Common myeloid progenitor, CD34-positive (primary cell): ENCODE data around the gene SKIC2.
"Not testable (repeated sequence)": the region's sequence is repeated elsewhere in the genome, so short reads cannot be mapped to it uniquely, and the experiment has no call there.

Experiments used
- CTCF ChIA-PET: fragments of 350-600 bp; sonication (Branson Sonifier 250); formaldehyde crosslinking; loops from one replicate; lab custom pipeline; 2021; ENCODE audit warnings: antibody characterized with exemption; lab: Charles Lee
- POLR2A ChIA-PET: fragments of 350-600 bp; sonication (Branson Sonifier 250); formaldehyde crosslinking; loops from one replicate; lab custom pipeline; 2021; ENCODE audit warnings: antibody characterized with exemption; lab: Charles Lee
- DNase-seq, 3 donors: peaks; one replicate each; pipeline versions ENCODE4 v3.0.0 to v3.0.0-alpha.2; 2013
- H3K27ac ChIP-seq, 2 experiments: 1 replicate in 1 of 2; 2 replicates in 1 of 2; pipeline ENCODE4 v1.7.0; 2013; ENCODE audit warnings: inconsistent platforms in 2 of 2, low read length in 2 of 2, mild to moderate bottlenecking in 2 of 2, low read depth in 1 of 2, moderate library complexity in 1 of 2; ENCODE audit not compliant: severe bottlenecking in 2 of 2, insufficient read depth in 1 of 2, poor library complexity in 1 of 2
- H3K27me3 ChIP-seq, 5 experiments: replicated peaks in 2 of 5; 1 replicate in 3 of 5; 2 replicates in 2 of 5; pipeline versions ENCODE4 v1.6.1 to v1.7.0; 2013; ENCODE audit warnings: low read length in 4 of 5, mild to moderate bottlenecking in 2 of 5, moderate library complexity in 2 of 5, inconsistent platforms in 1 of 5; ENCODE audit not compliant: insufficient read depth in 5 of 5, control insufficient read depth in 4 of 5
- H3K36me3 ChIP-seq, 4 experiments: 1 replicate in 2 of 4; 2 replicates in 2 of 4; pipeline versions ENCODE4 v1.6.1 to v1.7.0; 2013; ENCODE audit warnings: low read length in 3 of 4, control low read depth in 1 of 4, mild to moderate bottlenecking in 1 of 4; ENCODE audit not compliant: control insufficient read depth in 4 of 4, insufficient read depth in 4 of 4
- H3K4me1 ChIP-seq, 4 experiments: 1 replicate in 3 of 4; 2 replicates in 1 of 4; pipeline versions ENCODE4 v1.6.1 to v1.7.1; 2013; ENCODE audit warnings: low read length in 3 of 4, mild to moderate bottlenecking in 3 of 4, control low read depth in 1 of 4, inconsistent platforms in 1 of 4, moderate library complexity in 1 of 4; ENCODE audit not compliant: control insufficient read depth in 4 of 4, insufficient read depth in 4 of 4; ENCODE audit errors: control extremely low read depth in 1 of 4
- H3K4me3 ChIP-seq, 7 experiments: 1 replicate in 4 of 7; 2 replicates in 3 of 7; pipeline versions ENCODE4 v1.5.1 to v1.7.0; 2013; ENCODE audit warnings: mild to moderate bottlenecking in 7 of 7, low read length in 6 of 7, moderate library complexity in 6 of 7, inconsistent platforms in 2 of 7, low read depth in 2 of 7, control low read depth in 1 of 7; ENCODE audit not compliant: insufficient read depth in 4 of 7, control insufficient read depth in 1 of 7; ENCODE audit errors: extremely low read depth in 1 of 7
- H3K9me3 ChIP-seq, 5 experiments: 1 replicate in 4 of 5; 2 replicates in 1 of 5; pipeline versions ENCODE4 v1.6.1 to v1.7.1; 2013; ENCODE audit warnings: low read length in 4 of 5, mild to moderate bottlenecking in 2 of 5, inconsistent platforms in 1 of 5, low read depth in 1 of 5, moderate library complexity in 1 of 5; ENCODE audit not compliant: control insufficient read depth in 4 of 5, insufficient read depth in 2 of 5; ENCODE audit errors: control extremely low read depth in 1 of 5
- WGBS: methylation state at CpG from one replicate; pipeline ENCODE4 v1.1.5; 2013; ENCODE audit not compliant: insufficient coverage; 5-methylcytosine and 5-hydroxymethylcytosine counted together

SKIC2 gene

GRCh38 chr6:32008037-32008436, 49.1 kb downstream of the SKIC2 start:
- no CpG with 5 or more reads among the region's 24 CpGs for WGBS

GRCh38 chr6:32008616-32009015, 49.6 kb downstream of the SKIC2 start:
- H3K4me3 ChIP-seq, H3K27ac ChIP-seq, CTCF ChIA-PET, H3K9me3 ChIP-seq, DNase-seq, POLR2A ChIA-PET, H3K27me3 ChIP-seq, H3K36me3 ChIP-seq, H3K4me1 ChIP-seq: not testable (repeated sequence)
- WGBS = 69% methylated on average over 3 of the region's 12 CpGs

More at GRCh38 chr6:32008037-32008436, 49.1 kb downstream of the SKIC2 start:
- H3K4me1 ChIP-seq, H3K27ac ChIP-seq, H3K36me3 ChIP-seq, H3K27me3 ChIP-seq, DNase-seq, POLR2A ChIA-PET, CTCF ChIA-PET, H3K4me3 ChIP-seq, H3K9me3 ChIP-seq: not testable (repeated sequence)

- WGBS = 86% methylated on average over 1 of the region's 12 CpGs
- CTCF ChIA-PET, H3K36me3 ChIP-seq, H3K27me3 ChIP-seq, POLR2A ChIA-PET, H3K27ac ChIP-seq, H3K4me3 ChIP-seq, DNase-seq, H3K4me1 ChIP-seq, H3K9me3 ChIP-seq: not testable (repeated sequence)
Observed at GRCh38 chr6:32009537-32009936, 50.6 kb downstream of the SKIC2 start.

- H3K4me3 ChIP-seq, H3K9me3 ChIP-seq, H3K27ac ChIP-seq, H3K4me1 ChIP-seq, DNase-seq, POLR2A ChIA-PET, H3K36me3 ChIP-seq, CTCF ChIA-PET, H3K27me3 ChIP-seq: not testable (repeated sequence)
- WGBS = no CpG with 5 or more reads among the region's 27 CpGs
Observed at GRCh38 chr6:32010856-32011530, 52.0 kb downstream of the SKIC2 start.

- H3K27ac ChIP-seq, H3K4me1 ChIP-seq, H3K4me3 ChIP-seq, H3K27me3 ChIP-seq, H3K9me3 ChIP-seq, H3K36me3 ChIP-seq, DNase-seq, POLR2A ChIA-PET, CTCF ChIA-PET: not testable (repeated sequence)
- WGBS = 100% methylated on average over 3 of the region's 17 CpGs
Observed at GRCh38 chr6:32012941-32013617, 54.1 kb downstream of the SKIC2 start.

GRCh38 chr6:32013738-32014137, 54.8 kb downstream of the SKIC2 start:
- CTCF ChIA-PET, H3K9me3 ChIP-seq, POLR2A ChIA-PET, H3K4me1 ChIP-seq, H3K27ac ChIP-seq, H3K27me3 ChIP-seq, H3K36me3 ChIP-seq, H3K4me3 ChIP-seq, DNase-seq: not testable (repeated sequence)
- no CpG with 5 or more reads among the region's 5 CpGs for WGBS

GRCh38 chr6:32014547-32014946, 55.6 kb downstream of the SKIC2 start, which contains the start of gene C4B:
TSS of gene C4B (plus strand) at chr6:32014795. CDS start at chr6:32014846, 51 bp downstream.
- CTCF ChIA-PET, H3K36me3 ChIP-seq, H3K4me3 ChIP-seq, POLR2A ChIA-PET, H3K9me3 ChIP-seq, DNase-seq, H3K27ac ChIP-seq, H3K4me1 ChIP-seq, H3K27me3 ChIP-seq: not testable (repeated sequence)
- no CpG with 5 or more reads among the region's 6 CpGs for WGBS
